B cell (primary cell): Measurements from ENCODE around the gene RFC1. TPM values are rescaled to one million over a fixed set of nuclear protein-coding genes. Genes with fewer than 3 reads are reported as not detected.

Experiments used
- ATAC-seq: fragments of 200-7000 bp; cut with Tn5 transposase; one replicate; pipeline ENCODE4 v1.10.0; 2021; ENCODE audit warnings: low read depth, mild to moderate bottlenecking, moderate number of reproducible peaks, moderate library complexity
- CTCF ChIA-PET: fragments of 350-600 bp; sonication (Branson Sonifier 250); formaldehyde crosslinking; loops from one replicate; lab custom pipeline; 2021; ENCODE audit warnings: antibody characterized with exemption, inconsistent platforms; lab: Charles Lee
- POLR2A ChIA-PET: fragments of 350-600 bp; sonication (Branson Sonifier 250); formaldehyde crosslinking; loops from one replicate; lab custom pipeline; 2021; ENCODE audit warnings: antibody characterized with exemption; lab: Charles Lee
- DNase-seq: peaks from one replicate; pipeline ENCODE4 v3.0.0; 2013
- H2AFZ ChIP-seq: 2 replicates; pipeline ENCODE4 v1.6.1; 2012; ENCODE audit warnings: mild to moderate bottlenecking, low read depth, low read length; ENCODE audit not compliant: insufficient read depth, poor library complexity, severe bottlenecking
- H3K27ac ChIP-seq, 2 donors: 1 replicate in 1 of 2; 2 replicates in 1 of 2; pipeline ENCODE4 v1.5.1; 2012 to 2013; ENCODE audit warnings: low read length in 2 of 2, mild to moderate bottlenecking in 2 of 2, moderate library complexity in 1 of 2
- H3K27me3 ChIP-seq, 4 experiments: fragments of 200-600 bp in 1 of 4; sonication (generic) in 1 of 4; replicated peaks in 1 of 4; 1 replicate in 2 of 4; 2 replicates in 2 of 4; pipeline versions ENCODE4 v1.6.1 to v1.7.0; 2013 to 2016; ENCODE audit warnings: low read length in 3 of 4, mild to moderate bottlenecking in 2 of 4, mixed read lengths in 1 of 4, moderate library complexity in 1 of 4; ENCODE audit not compliant: insufficient read depth in 4 of 4, control insufficient read depth in 3 of 4; ENCODE audit errors: control extremely low read depth in 1 of 4
- H3K36me3 ChIP-seq, 2 experiments: replicated peaks in 1 of 2; 1 replicate in 1 of 2; 2 replicates in 1 of 2; pipeline versions ENCODE4 v1.6.1 to v1.7.1; 2013; ENCODE audit warnings: low read length in 1 of 2; ENCODE audit not compliant: insufficient read depth in 2 of 2, control insufficient read depth in 1 of 2; ENCODE audit errors: control extremely low read depth in 1 of 2, extremely low read depth in 1 of 2
- H3K4me1 ChIP-seq, 2 donors: fragments of 200-600 bp in 1 of 2; sonication (generic) in 1 of 2; 1 replicate in 1 of 2; 2 replicates in 1 of 2; pipeline versions ENCODE4 v1.5.1 to v1.6.1; 2013 to 2017; ENCODE audit warnings: low read length in 2 of 2; ENCODE audit not compliant: control insufficient read depth in 2 of 2, insufficient read depth in 2 of 2
- H3K4me2 ChIP-seq: replicated peaks from 2 replicates; pipeline ENCODE3; 2012; ENCODE audit warnings: mild to moderate bottlenecking, low read depth, low read length; ENCODE audit not compliant: poor library complexity, severe bottlenecking
- H3K4me3 ChIP-seq, 5 experiments: fragments of 200-600 bp in 1 of 5; sonication (generic) in 1 of 5; 1 replicate in 3 of 5; 2 replicates in 2 of 5; pipeline versions ENCODE4 v1.5.1 to v1.7.0; 2011 to 2016; ENCODE audit warnings: low read length in 4 of 5, mild to moderate bottlenecking in 4 of 5, low read depth in 2 of 5, control low read depth in 1 of 5, moderate library complexity in 1 of 5; ENCODE audit not compliant: insufficient read depth in 1 of 5; ENCODE audit errors: control extremely low read depth in 1 of 5, extremely low read depth in 1 of 5
- H3K79me2 ChIP-seq: fragments of 200-600 bp; sonication (generic); one replicate; pipeline ENCODE4 v1.6.0; 2016; ENCODE audit warnings: low read length; ENCODE audit not compliant: control insufficient read depth, insufficient read depth
- H3K9ac ChIP-seq: fragments of 200-600 bp; sonication (generic); 2 replicates; pipeline ENCODE4 v1.6.1; 2017; ENCODE audit warnings: mild to moderate bottlenecking, low read length, moderate library complexity
- H3K9me3 ChIP-seq, 3 donors: one replicate each; pipeline versions ENCODE4 v1.6.1 to v1.7.1; 2013; ENCODE audit warnings: low read length in 2 of 3; ENCODE audit not compliant: control insufficient read depth in 2 of 3, insufficient read depth in 1 of 3; ENCODE audit errors: control extremely low read depth in 1 of 3
- H4K20me1 ChIP-seq: 2 replicates; pipeline ENCODE4 v1.6.0; 2012; ENCODE audit warnings: mild to moderate bottlenecking, low read length; ENCODE audit not compliant: insufficient read depth, control insufficient read depth, poor library complexity, severe bottlenecking
- H3K27ac Mint-ChIP-seq: one replicate; pipeline ENCODE4 v1.8.0; 2021; ENCODE audit warnings: mixed read lengths
- H3K27me3 Mint-ChIP-seq: one replicate; pipeline ENCODE4 v1.8.0; 2021; ENCODE audit warnings: mixed read lengths
- H3K4me1 Mint-ChIP-seq: one replicate; pipeline ENCODE4 v1.8.0; 2021; ENCODE audit warnings: mixed read lengths
- H3K4me3 Mint-ChIP-seq: one replicate; pipeline ENCODE4 v1.8.0; 2021; ENCODE audit warnings: mixed read lengths
- H3K9me3 Mint-ChIP-seq: one replicate; pipeline ENCODE4 v1.8.0; 2022; ENCODE audit warnings: mixed read lengths; ENCODE audit not compliant: insufficient read depth
- EZH2 ChIP-seq: IDR thresholded peaks from 2 replicates; pipeline ENCODE4 v1.6.1; 2012; ENCODE audit warnings: borderline replicate concordance, low read depth, mild to moderate bottlenecking, moderate library complexity, low read length; ENCODE audit not compliant: insufficient read depth, poor library complexity, severe bottlenecking
- WGBS: methylation state at CpG from one replicate; pipeline ENCODE4 v1.1.5; 2013; ENCODE audit warnings: missing lambda C conversion rate; ENCODE audit not compliant: insufficient coverage; 5-methylcytosine and 5-hydroxymethylcytosine counted together
- intact Hi-C: fragments of 100-400 bp; cut with micrococcal nuclease; formaldehyde crosslinking; loops from one replicate; pipeline ENCODE4 v1.10.0; 2022
- polyA plus RNA-seq: library from polyadenylated mRNA; depleted of rRNA; stranded (reverse); fragments of >200 nt; gene quantifications from 2 replicates; pipeline ENCODE4 v1.2.3, GENCODE V29; 2012
- total RNA-seq, 2 donors: library from RNA; stranded (reverse); fragments of 120-200 nt in 1 of 2; gene quantifications; 1 replicate in 1 of 2; 2 replicates in 1 of 2; pipeline versions ENCODE4 v1.2.3 to v1.2.4, GENCODE V29; 2013 to 2022
- TF ChIP-seq, protein P1 (sequence below): fragments of 200-600 bp; IDR thresholded peaks from one replicate; pipeline ENCODE4 v1.8.0; 2022; ENCODE audit warnings: antibody characterized with exemption, mild to moderate bottlenecking

RFC1 gene
- total and polyA plus RNA-seq, 2 donors (not counting 1 experiment from before 2014, with no cell fraction given), result 14.9 to 55.1 TPM

DNA sequence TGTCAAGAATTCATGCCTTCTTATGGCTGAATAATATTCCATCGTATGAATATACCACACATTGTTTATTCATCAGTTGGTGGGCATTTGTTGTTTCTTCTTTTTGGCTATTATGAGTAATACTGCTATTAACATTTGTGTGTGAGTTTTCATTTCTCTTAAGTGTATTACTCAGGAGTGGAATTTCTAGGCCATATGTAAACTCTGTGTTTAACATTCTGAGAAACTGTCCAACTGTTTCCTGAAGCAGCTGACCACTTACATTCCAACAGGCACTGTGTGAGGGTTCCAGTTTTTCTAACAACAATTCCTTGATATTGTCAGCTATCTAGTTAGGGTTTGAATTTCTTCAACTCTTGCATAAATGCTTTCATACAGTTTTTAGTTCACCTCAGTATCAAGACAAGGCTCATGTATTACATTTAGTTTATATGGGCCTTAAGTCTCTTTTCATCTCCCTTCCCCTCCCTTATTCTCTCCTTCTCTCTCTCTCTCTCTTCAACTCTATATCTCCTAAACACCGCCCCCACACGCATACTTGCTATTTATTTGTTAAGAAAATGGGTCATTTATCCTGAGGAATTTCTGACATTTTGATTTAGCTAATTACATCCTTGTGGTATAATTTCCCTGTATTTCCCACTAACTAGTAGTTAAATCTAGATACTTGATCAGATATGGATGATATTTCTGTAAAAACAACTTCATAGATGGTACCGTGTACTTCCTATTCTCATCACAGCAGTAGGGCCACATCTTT is 106.4 kb downstream of the RFC1 start:
- DNase-seq (no peak), ATAC-seq (no peak)
- no peak overlapping the region for H3K27ac ChIP-seq
- Mint-ChIP-seq H3K4me3 (no peak overlapping the region), H3K4me1 (no peaks in the 10 kb centered on the region), H3K27ac (no peak overlapping the region), H3K27me3 (no peaks in the 10 kb centered on the region), H3K9me3 (no peaks in the 10 kb centered on the region)
- H3K79me2 ChIP-seq, result no peaks in the 10 kb centered on the region
- no peaks in the 10 kb centered on the region for H3K4me1 ChIP-seq
- no peak overlapping the region for H3K4me2 ChIP-seq
- no CpG with 5 or more reads among the region's 4 CpGs for WGBS
- no peaks in the 10 kb centered on the region for H3K9me3 ChIP-seq
- intact Hi-C loops, result no loop called here
- peaks cover 0 to 8% of the 10 kb centered on the region in 2 experiments for H3K36me3 ChIP-seq
- POLR2A ChIA-PET, result no interaction called here
- H2AFZ ChIP-seq, result no peak overlapping the region
- CTCF ChIA-PET, result no interaction called here
- H3K27me3 ChIP-seq, result no peaks in the 10 kb centered on the region
- no peak overlapping the region for H3K4me3 ChIP-seq
- H3K9ac ChIP-seq, result no peak overlapping the region
- H4K20me1 ChIP-seq, result no peaks in the 10 kb centered on the region
- no peak for TF ChIP-seq EZH2
- TF ChIP-seq, protein P1, sequence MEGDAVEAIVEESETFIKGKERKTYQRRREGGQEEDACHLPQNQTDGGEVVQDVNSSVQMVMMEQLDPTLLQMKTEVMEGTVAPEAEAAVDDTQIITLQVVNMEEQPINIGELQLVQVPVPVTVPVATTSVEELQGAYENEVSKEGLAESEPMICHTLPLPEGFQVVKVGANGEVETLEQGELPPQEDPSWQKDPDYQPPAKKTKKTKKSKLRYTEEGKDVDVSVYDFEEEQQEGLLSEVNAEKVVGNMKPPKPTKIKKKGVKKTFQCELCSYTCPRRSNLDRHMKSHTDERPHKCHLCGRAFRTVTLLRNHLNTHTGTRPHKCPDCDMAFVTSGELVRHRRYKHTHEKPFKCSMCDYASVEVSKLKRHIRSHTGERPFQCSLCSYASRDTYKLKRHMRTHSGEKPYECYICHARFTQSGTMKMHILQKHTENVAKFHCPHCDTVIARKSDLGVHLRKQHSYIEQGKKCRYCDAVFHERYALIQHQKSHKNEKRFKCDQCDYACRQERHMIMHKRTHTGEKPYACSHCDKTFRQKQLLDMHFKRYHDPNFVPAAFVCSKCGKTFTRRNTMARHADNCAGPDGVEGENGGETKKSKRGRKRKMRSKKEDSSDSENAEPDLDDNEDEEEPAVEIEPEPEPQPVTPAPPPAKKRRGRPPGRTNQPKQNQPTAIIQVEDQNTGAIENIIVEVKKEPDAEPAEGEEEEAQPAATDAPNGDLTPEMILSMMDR, result no peak

DNA sequence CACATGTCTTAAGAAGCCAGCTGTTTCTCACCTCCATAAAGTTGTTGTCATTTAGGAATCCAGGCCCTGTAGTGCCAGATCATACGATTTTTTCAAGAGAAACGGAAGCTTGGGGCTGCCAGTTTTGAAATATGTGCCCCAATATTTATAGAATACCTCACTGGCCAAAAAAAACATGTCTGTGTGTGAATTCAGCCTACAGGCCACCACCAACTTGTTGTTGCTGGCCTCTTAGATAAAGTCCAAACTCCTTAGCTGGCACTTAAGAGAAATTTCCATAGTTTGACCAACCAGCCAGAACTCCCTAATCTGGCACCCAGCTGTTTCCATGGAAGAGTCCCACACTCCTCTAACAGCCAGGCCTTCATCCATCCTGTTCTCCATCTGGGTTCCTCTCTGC is 109.7 kb downstream of the RFC1 start:
- Mint-ChIP-seq H3K4me3 (no peak overlapping the region), H3K27ac (no peak overlapping the region), H3K4me1 (no peaks in the 10 kb centered on the region), H3K27me3 (no peaks in the 10 kb centered on the region), H3K9me3 (no peaks in the 10 kb centered on the region)
- H2AFZ ChIP-seq, result no peak overlapping the region
- CTCF ChIA-PET, result no interaction called here
- TF ChIP-seq EZH2, result no peak
- TF ChIP-seq, protein P1, result no peak
- H3K27me3 ChIP-seq, result no peaks in the 10 kb centered on the region
- no CpG with 5 or more reads among the region's 2 CpGs for WGBS
- no peaks in the 10 kb centered on the region for H3K9me3 ChIP-seq
- DNase-seq, result no peak
- intact Hi-C loops, result no loop called here
- ATAC-seq, result no peak
- H3K4me3 ChIP-seq, result no peak overlapping the region
- H3K27ac ChIP-seq, result no peak overlapping the region
- no peaks in the 10 kb centered on the region for H4K20me1 ChIP-seq
- H3K4me1 ChIP-seq, result no peaks in the 10 kb centered on the region
- H3K79me2 ChIP-seq, result no peaks in the 10 kb centered on the region
- peaks cover 0 to 5% of the 10 kb centered on the region in 2 experiments for H3K36me3 ChIP-seq
- POLR2A ChIA-PET, result no interaction called here
- H3K4me2 ChIP-seq, result no peak overlapping the region
- no peak overlapping the region for H3K9ac ChIP-seq
